Activated B cell treated with CpG ODN at 0.5 μM for 24 hours (primary cell): ENCODE results near the gene ADAMTSL4. TPM values are rescaled to one million over a fixed set of nuclear protein-coding genes. Genes with fewer than 3 reads are reported as not detected.

Source experiments
- ATAC-seq: fragments of 200-7000 bp; cut with Tn5 transposase; one replicate; pipeline ENCODE4 v1.10.0; 2021; ENCODE audit warnings: low read depth, mild to moderate bottlenecking, moderate library complexity
- CTCF ChIA-PET: fragments of 350-600 bp; sonication (Branson Sonifier 250); formaldehyde crosslinking; loops from one replicate; lab custom pipeline; 2021; ENCODE audit warnings: antibody characterized with exemption; lab: Charles Lee
- POLR2A ChIA-PET: fragments of 350-600 bp; sonication (Branson Sonifier 250); formaldehyde crosslinking; loops from one replicate; lab custom pipeline; 2021; ENCODE audit warnings: antibody characterized with exemption; lab: Charles Lee
- DNase-seq: peaks from one replicate; pipeline ENCODE4 v3.0.0; 2022
- H3K27ac Mint-ChIP-seq: one replicate; pipeline ENCODE4 v1.8.0; 2020; ENCODE audit warnings: mixed read lengths
- H3K27me3 Mint-ChIP-seq: one replicate; pipeline ENCODE4 v1.8.0; 2021; ENCODE audit warnings: mixed read lengths
- H3K36me3 Mint-ChIP-seq: one replicate; pipeline ENCODE4 v1.8.0; 2021; ENCODE audit warnings: low read depth, mixed read lengths
- H3K4me1 Mint-ChIP-seq: one replicate; pipeline ENCODE4 v1.8.0; 2021; ENCODE audit warnings: mixed read lengths
- H3K4me3 Mint-ChIP-seq: one replicate; pipeline ENCODE4 v1.8.0; 2020; ENCODE audit warnings: mild to moderate bottlenecking, mixed read lengths
- H3K9me3 Mint-ChIP-seq: one replicate; pipeline ENCODE4 v1.8.0; 2020; ENCODE audit warnings: mixed read lengths
- CTCF ChIP-seq: fragments of 200-600 bp; IDR thresholded peaks from one replicate; pipeline ENCODE4 v1.8.0; 2022; ENCODE audit warnings: antibody characterized with exemption, mild to moderate bottlenecking
- intact Hi-C: fragments of 100-400 bp; cut with micrococcal nuclease; formaldehyde crosslinking; loops from one replicate; pipeline ENCODE4 v1.15.1; 2024
- total RNA-seq: library from RNA; stranded (reverse); gene quantifications from 2 replicates; pipeline ENCODE4 v1.2.3, GENCODE V29; 2022

Gene ADAMTSL4
- total RNA-seq, 1 donor from 2014 or later, result 0.11 TPM

- Mint-ChIP-seq H3K27me3 (peaks cover 21% of the 10 kb centered on the region), H3K27ac (no peak overlapping the region), H3K36me3 (no peaks in the 10 kb centered on the region), H3K4me3 (no peak overlapping the region), H3K4me1 (peaks cover 12% of the 10 kb centered on the region), H3K9me3 (no peaks in the 10 kb centered on the region)
- CTCF ChIA-PET, result interaction anchor here (1.9 kb wide), 1 partner anchor 14 kb away, joined by 5 read pairs; no protein-coding TSS in a partner anchor
- no peak for TF ChIP-seq CTCF
- DNase-seq, result no peak
- POLR2A ChIA-PET, result interaction anchor here (0.5 to 1.5 kb wide), 5 partner anchors 29 to 206 kb away, joined by 3 to 8 read pairs (median 3); partner anchors contain the start of gene ENSA
- intact Hi-C loops, result no loop called here
- ATAC-seq, result no peak
Observed at GRCh38 chr1:150546294-150546937, 2.8 kb upstream of the ADAMTSL4 start.

- DNase-seq (no peak), ATAC-seq (no peak)
- Mint-ChIP-seq H3K27ac (no peak overlapping the region), H3K36me3 (no peaks in the 10 kb centered on the region), H3K4me3 (peak overlapping the region; percentile 79), H3K4me1 (peaks cover 24% of the 10 kb centered on the region), H3K9me3 (no peaks in the 10 kb centered on the region), H3K27me3 (peaks cover 21% of the 10 kb centered on the region)
- ChIA-PET POLR2A (interaction anchor here (0.6 to 1.7 kb wide), 9 partner anchors 12 to 1110 kb away, joined by 3 to 11 read pairs (median 4); partner anchors contain the start of genes ENSA and TARS2), CTCF (interaction anchor here (0.6 to 1.0 kb wide), 2 partner anchors 12 to 16 kb away, joined by 3 to 10 read pairs; no protein-coding TSS in a partner anchor)
- intact Hi-C loops, result no loop called here
- no peak for TF ChIP-seq CTCF
Observed at GRCh38 chr1:150548324-150548631, 930 bp upstream of the ADAMTSL4 start.

- no peak for DNase-seq
- POLR2A ChIA-PET, result interaction anchor here (1.1 to 1.7 kb wide), 2 partner anchors 11 to 28 kb away, joined by 3 to 11 read pairs; no protein-coding TSS in a partner anchor
- H3K27ac Mint-ChIP-seq, result no peak overlapping the region
Observed at GRCh38 chr1:150549496-150550221, 451 bp downstream of the ADAMTSL4 start.

GRCh38 chr1:150550222-150551050, 1.2 kb downstream of the ADAMTSL4 start:
- H3K9me3 Mint-ChIP-seq, result no peaks in the 10 kb centered on the region
- no peak for DNase-seq
- intact Hi-C loops, result no loop called here
- CTCF ChIA-PET, result interaction anchor here (0.9 to 1.6 kb wide), 3 partner anchors 9 to 17 kb away, joined by 3 to 4 read pairs (median 3); no protein-coding TSS in a partner anchor
- ATAC-seq, result no peak
- H3K27me3 Mint-ChIP-seq, result peaks cover 19% of the 10 kb centered on the region
- H3K27ac Mint-ChIP-seq, result no peak overlapping the region
- TF ChIP-seq CTCF, result no peak
- POLR2A ChIA-PET, result interaction anchor here (1.1 kb wide), 1 partner anchor 27 kb away, joined by 3 read pairs; no protein-coding TSS in a partner anchor
- no peak overlapping the region for H3K4me3 Mint-ChIP-seq
- peaks cover 24% of the 10 kb centered on the region for H3K4me1 Mint-ChIP-seq
- no peaks in the 10 kb centered on the region for H3K36me3 Mint-ChIP-seq

More at GRCh38 chr1:150549496-150550221, 451 bp downstream of the ADAMTSL4 start:
- no peak for TF ChIP-seq CTCF
- peaks cover 24% of the 10 kb centered on the region for H3K4me1 Mint-ChIP-seq
- no peaks in the 10 kb centered on the region for H3K9me3 Mint-ChIP-seq
- peak overlapping the region; percentile 81 for H3K4me3 Mint-ChIP-seq
- H3K27me3 Mint-ChIP-seq, result peaks cover 21% of the 10 kb centered on the region
- ATAC-seq, result no peak
- intact Hi-C loops, result no loop called here
- CTCF ChIA-PET, result no interaction called here
- H3K36me3 Mint-ChIP-seq, result no peaks in the 10 kb centered on the region
